Measurements from ENCODE around the gene FTO. TPM values are rescaled to one million over a fixed set of nuclear protein-coding genes. Genes with fewer than 3 reads are reported as not detected.

Gene FTO
- total RNA-seq, 4 donors from 2014 or later = 29.0 to 64.1 (median 48.1) TPM

- DNase-seq = no peak
- Histone ChIP-seq H3K36me3 (no peaks in the 10 kb centered on the region), H3K9me3 (peaks cover 0 to 10% (median 8%) of the 10 kb centered on the region in 3 donors), H3K4me3 (no peak overlapping the region), H3K27ac (no peak overlapping the region), H3K27me3 (no peaks in the 10 kb centered on the region), H3K4me1 (peaks cover 0 to 21% (median 0%) of the 10 kb centered on the region in 3 donors)
- TF ChIP-seq CTCF (IDR thresholded peaks at IDR 0.05) (no peak), POLR2A (IDR thresholded peaks at IDR 0.05) (no peak)
- WGBS, 2 donors = 31 to 50% methylated on average over 1 of the region's 1 CpG
- intact Hi-C loops (cut with DNase I) = no loop called here
Observed at GRCh38 chr16:54027558-54027957, 323.6 kb downstream of the FTO start.

GRCh38 chr16:54027995-54028394 lies 324.0 kb downstream of the FTO start:
- Histone ChIP-seq H3K4me3 (no peak overlapping the region), H3K9me3 (peaks cover 0 to 10% (median 8%) of the 10 kb centered on the region in 3 donors), H3K36me3 (no peaks in the 10 kb centered on the region), H3K27me3 (no peaks in the 10 kb centered on the region), H3K27ac (no peak overlapping the region), H3K4me1 (peaks cover 0 to 21% (median 0%) of the 10 kb centered on the region in 3 donors)
- no peak for DNase-seq
- intact Hi-C loops (cut with DNase I) = no loop called here
- TF ChIP-seq POLR2A (IDR thresholded peaks at IDR 0.05) (no peak), CTCF (IDR thresholded peaks at IDR 0.05) (no peak)
- WGBS, 2 donors = 45 to 53% methylated on average over 3 of the region's 3 CpGs

GRCh38 chr16:54030451-54030850 lies 326.5 kb downstream of the FTO start:
- Histone ChIP-seq H3K27me3 (no peaks in the 10 kb centered on the region), H3K27ac (peak overlapping the region in 2 of 4 donors; percentile 12 to 33), H3K9me3 (peaks cover 0 to 10% (median 8%) of the 10 kb centered on the region in 3 donors), H3K36me3 (no peaks in the 10 kb centered on the region), H3K4me1 (peaks cover 0 to 21% (median 0%) of the 10 kb centered on the region in 3 donors), H3K4me3 (no peak overlapping the region)
- no peak for DNase-seq
- 48 to 54% methylated on average over 1 of the region's 1 CpG for WGBS, 2 donors
- TF ChIP-seq POLR2A (IDR thresholded peaks at IDR 0.05) = no peak
- TF ChIP-seq CTCF (IDR thresholded peaks at IDR 0.05) = no peak
- intact Hi-C loops (cut with DNase I) = no loop called here

GRCh38 chr16:54031107-54031760 lies 327.3 kb downstream of the FTO start:
- Histone ChIP-seq H3K27me3 (no peaks in the 10 kb centered on the region), H3K9me3 (peaks cover 0 to 10% (median 8%) of the 10 kb centered on the region in 3 donors), H3K4me1 (peaks cover 0 to 21% (median 0%) of the 10 kb centered on the region in 3 donors), H3K27ac (peak overlapping the region in 2 of 4 donors; percentile 12 to 33), H3K4me3 (no peak overlapping the region), H3K36me3 (no peaks in the 10 kb centered on the region)
- TF ChIP-seq CTCF (IDR thresholded peaks at IDR 0.05) = no peak
- WGBS, 2 donors = 77 to 84% methylated on average over 5 of the region's 5 CpGs
- DNase-seq = no peak
- intact Hi-C loops (cut with DNase I) = no loop called here

- peaks cover 0 to 10% (median 8%) of the 10 kb centered on the region in 3 donors for H3K9me3 ChIP-seq
- intact Hi-C loops (cut with DNase I) = no loop called here
- DNase-seq = no peak
- no peaks in the 10 kb centered on the region for H3K36me3 ChIP-seq
- peaks cover 0 to 7% (median 0%) of the 10 kb centered on the region in 3 donors for H3K4me1 ChIP-seq
- TF ChIP-seq POLR2A (IDR thresholded peaks at IDR 0.05) (no peak), CTCF (IDR thresholded peaks at IDR 0.05) (no peak)
- H3K27ac ChIP-seq = no peak overlapping the region
- no peaks in the 10 kb centered on the region for H3K27me3 ChIP-seq
- no peak overlapping the region for H3K4me3 ChIP-seq
- 82 to 87% methylated on average over 6 of the region's 6 CpGs for WGBS, 2 donors
Observed at GRCh38 chr16:54033747-54034146, 329.8 kb downstream of the FTO start.

All from esophagus squamous epithelium (tissue), 5 donors.